GM23338 (cell line): ENCODE measurements around the gene ZBTB5. TPM values are rescaled to one million over a fixed set of nuclear protein-coding genes. Genes with fewer than 3 reads are reported as not detected.

Source experiments
- ATAC-seq: fragments of 200-7000 bp; cut with Tn5 transposase; 3 replicates; pipeline ENCODE4 v1.9.1; 2020
- DNase-seq: peaks from one replicate; pipeline ENCODE4 v3.0.0-alpha.2; 2015; ENCODE audit warnings: low spot score
- H2AFZ ChIP-seq: fragments of 200-600 bp; sonication (generic); 2 replicates; pipeline ENCODE4 v1.8.0; 2016; ENCODE audit warnings: antibody characterized with exemption, mild to moderate bottlenecking, moderate library complexity
- H3F3A ChIP-seq: fragments of 200-600 bp; sonication (generic); replicated peaks from 2 replicates; pipeline ENCODE4 v1.8.0; 2017; ENCODE audit warnings: antibody characterized with exemption, mixed run types, low read depth
- H3K27ac ChIP-seq: fragments of 200-600 bp; sonication (generic); 2 replicates; pipeline ENCODE4 v1.6.1; 2016; ENCODE audit warnings: low read depth
- H3K27me3 ChIP-seq: fragments of 200-600 bp; sonication (generic); 2 replicates; pipeline ENCODE4 v1.8.0; 2016; ENCODE audit warnings: mild to moderate bottlenecking, mixed run types, moderate library complexity; ENCODE audit not compliant: insufficient read depth
- H3K36me3 ChIP-seq: fragments of 200-600 bp; sonication (generic); 2 replicates; pipeline ENCODE4 v1.8.0; 2016; ENCODE audit warnings: mild to moderate bottlenecking; ENCODE audit not compliant: insufficient read depth
- H3K4me1 ChIP-seq: fragments of 200-600 bp; sonication (generic); 2 replicates; pipeline ENCODE4 v1.8.0; 2016; ENCODE audit warnings: mild to moderate bottlenecking, moderate library complexity; ENCODE audit not compliant: insufficient read depth
- H3K4me2 ChIP-seq: fragments of 200-600 bp; sonication (generic); 2 replicates; pipeline ENCODE4 v1.7.1; 2017; ENCODE audit warnings: mixed run types
- H3K4me3 ChIP-seq: fragments of 200-600 bp; sonication (generic); 2 replicates; pipeline ENCODE4 v1.6.1; 2016; ENCODE audit warnings: mixed run types
- H3K79me2 ChIP-seq: fragments of 200-600 bp; sonication (generic); replicated peaks from 2 replicates; pipeline ENCODE4 v1.8.0; 2017; ENCODE audit warnings: mild to moderate bottlenecking; ENCODE audit not compliant: insufficient read depth
- H3K9me2 ChIP-seq: fragments of 200-600 bp; sonication (generic); 2 replicates; pipeline ENCODE4 v1.8.0; 2017; ENCODE audit not compliant: insufficient read depth
- H4K20me1 ChIP-seq: fragments of 200-600 bp; sonication (generic); replicated peaks from 2 replicates; pipeline ENCODE4 v1.8.0; 2017; ENCODE audit warnings: mild to moderate bottlenecking; ENCODE audit not compliant: insufficient read depth
- H3K27ac Mint-ChIP-seq: 2 replicates; pipeline ENCODE4 v1.8.0; 2020; ENCODE audit warnings: inconsistent platforms, mild to moderate bottlenecking, moderate library complexity, mixed read lengths
- H3K27me3 Mint-ChIP-seq: 3 replicates; pipeline ENCODE4 v1.8.0; 2022; ENCODE audit warnings: low read depth, mild to moderate bottlenecking, moderate library complexity, mixed read lengths, inconsistent platforms; ENCODE audit not compliant: insufficient read depth, poor library complexity
- H3K36me3 Mint-ChIP-seq: 3 replicates; pipeline ENCODE4 v1.8.0; 2021; ENCODE audit warnings: low read depth, mild to moderate bottlenecking, inconsistent platforms, moderate library complexity, mixed read lengths
- H3K4me1 Mint-ChIP-seq: 3 replicates; pipeline ENCODE4 v1.8.0; 2020; ENCODE audit warnings: mild to moderate bottlenecking, inconsistent platforms, mixed read lengths
- H3K4me3 Mint-ChIP-seq: 3 replicates; pipeline ENCODE4 v1.8.0; 2021; ENCODE audit warnings: moderate library complexity, mild to moderate bottlenecking, inconsistent platforms, mixed read lengths
- H3K9me3 Mint-ChIP-seq: 3 replicates; pipeline ENCODE4 v1.8.0; 2020; ENCODE audit warnings: moderate library complexity, mild to moderate bottlenecking, inconsistent platforms, mixed read lengths
- CREB1 ChIP-seq: fragments of 250-450 bp; sonication (Bioruptor Pico); IDR thresholded peaks from 2 replicates; pipeline ENCODE4 v1.5.0; 2020; ENCODE audit warnings: low read depth, mild to moderate bottlenecking, moderate library complexity
- EZH2 ChIP-seq: fragments of 200-600 bp; sonication (generic); IDR thresholded peaks from one replicate; pipeline ENCODE4 v1.8.0; 2017; ENCODE audit warnings: antibody characterized with exemption, mild to moderate bottlenecking, low read depth; ENCODE audit not compliant: unreplicated experiment
- EZH2phosphoT487 ChIP-seq: fragments of 200-600 bp; sonication (generic); IDR thresholded peaks from one replicate; pipeline ENCODE4 v1.8.1; 2018; ENCODE audit warnings: antibody characterized with exemption; ENCODE audit not compliant: unreplicated experiment
- JUNB ChIP-seq: IDR thresholded peaks from one replicate; pipeline ENCODE4 v1.6.1; 2016; ENCODE audit warnings: antibody characterized with exemption; ENCODE audit not compliant: unreplicated experiment
- NANOG ChIP-seq: IDR thresholded peaks from 2 replicates; pipeline ENCODE4 v1.6.1; 2016; ENCODE audit warnings: antibody characterized with exemption, borderline replicate concordance
- POLR2AphosphoS5 ChIP-seq: IDR thresholded peaks from 2 replicates; pipeline ENCODE4 v1.6.1; 2016; ENCODE audit warnings: antibody characterized with exemption, low read depth
- STAT1 ChIP-seq: IDR thresholded peaks from one replicate; pipeline ENCODE4 v1.6.1; 2016; ENCODE audit warnings: antibody characterized with exemption; ENCODE audit not compliant: unreplicated experiment
- ZNF114 ChIP-seq: fragments of 250-450 bp; sonication (Bioruptor Pico); IDR thresholded peaks from 2 replicates; pipeline ENCODE4 v1.5.0; 2020; ENCODE audit warnings: mild to moderate bottlenecking, moderate library complexity
- ZNF331 ChIP-seq: fragments of 250-450 bp; sonication (Bioruptor Pico); IDR thresholded peaks from 2 replicates; pipeline ENCODE4 v1.5.0; 2020; ENCODE audit warnings: low read depth, mild to moderate bottlenecking, moderate library complexity
- polyA plus RNA-seq: library from polyadenylated mRNA; unstranded; fragments of >200 nt; fragmentation: Nextera tagmentation; extraction: Ambion mirVana; gene quantifications from 2 replicates; pipeline ENCODE4 v1.2.1, GENCODE V29; 2016
- total RNA-seq: library from RNA; depleted of rRNA; stranded (reverse); fragments of >200 nt; shearing (Covaris generic); gene quantifications from 2 replicates; pipeline ENCODE4 v1.2.3, GENCODE V29; 2014
- TF ChIP-seq, protein P1 (sequence below): IDR thresholded peaks from one replicate; pipeline ENCODE4 v1.6.1; 2018; ENCODE audit warnings: antibody characterized with exemption; ENCODE audit not compliant: unreplicated experiment
- TF ChIP-seq, protein P2 (sequence below): IDR thresholded peaks from 2 replicates; pipeline ENCODE4 v1.6.1; 2016; ENCODE audit warnings: antibody characterized with exemption
- TF ChIP-seq, protein P3 (sequence below): fragments of 250-450 bp; sonication (Bioruptor Pico); IDR thresholded peaks from 2 replicates; pipeline ENCODE4 v1.5.0; 2020; ENCODE audit warnings: mild to moderate bottlenecking, moderate library complexity
- TF ChIP-seq, protein P4 (sequence below), 2 experiments: fragments of 200-600 bp in 1 of 2; sonication (generic) in 1 of 2; conservative IDR thresholded peaks; 2 replicates each; pipeline versions ENCODE4 v1.5.1 to v1.6.1; 2016 to 2017; ENCODE audit warnings: antibody characterized with exemption in 2 of 2, low read depth in 2 of 2, mild to moderate bottlenecking in 2 of 2, moderate library complexity in 1 of 2

ZBTB5 gene
- total and polyA plus RNA-seq, 2 experiments from 2014 or later, result 2.8 to 19.5 TPM

DNA sequence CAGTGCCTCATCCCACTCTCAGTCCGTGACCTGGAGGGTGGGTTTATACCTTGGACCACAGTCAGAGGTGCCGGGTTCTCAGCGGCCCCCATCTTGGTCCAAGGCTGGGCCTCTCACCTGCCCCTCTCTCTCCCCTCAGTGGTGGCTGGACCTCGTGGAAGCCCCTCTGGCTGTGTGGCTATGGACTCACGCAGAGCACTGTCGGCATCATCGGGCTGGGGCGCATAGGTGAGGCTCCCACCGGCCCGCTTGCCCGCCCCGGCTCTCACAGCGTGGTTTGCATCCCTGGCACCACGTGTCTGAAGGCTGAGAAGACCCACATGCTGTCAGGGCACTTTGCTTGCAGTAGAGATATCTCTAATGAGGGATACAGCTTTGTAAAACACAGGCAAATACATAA is 36.9 kb downstream of the ZBTB5 start:
- H4K20me1 ChIP-seq, result peaks cover 4% of the 10 kb centered on the region; the same call in 1 of the 2 replicates
- Mint-ChIP-seq H3K27ac (no peak overlapping the region; the same call in 1 of the 2 replicates), H3K9me3 (no peaks in the 10 kb centered on the region), H3K4me1 (peaks cover 24% of the 10 kb centered on the region), H3K4me3 (no peak overlapping the region), H3K27me3 (peaks cover 6% of the 10 kb centered on the region), H3K36me3 (peaks cover 71% of the 10 kb centered on the region)
- H3K4me1 ChIP-seq, result peaks cover 2% of the 10 kb centered on the region; the same call in 1 of the 2 replicates
- 0 out of 2 replicates have a peak, but pooled peaks cover 4% of the 10 kb centered on the region for H3F3A ChIP-seq
- H3K27ac ChIP-seq, result no peak overlapping the region
- H3K4me3 ChIP-seq, result no peak overlapping the region
- DNase-seq (no peak), ATAC-seq (no peak)
- TF ChIP-seq JUNB (no peak), STAT1 (no peak), EZH2 (no peak), NANOG (no peak), ZNF114 (CRISPR knock-in tag) (no peak), POLR2AphosphoS5 (no peak), ZNF331 (no peak), CREB1 (CRISPR knock-in tag) (no peak), EZH2phosphoT487 (no peak)
- TF ChIP-seq, protein P1, sequence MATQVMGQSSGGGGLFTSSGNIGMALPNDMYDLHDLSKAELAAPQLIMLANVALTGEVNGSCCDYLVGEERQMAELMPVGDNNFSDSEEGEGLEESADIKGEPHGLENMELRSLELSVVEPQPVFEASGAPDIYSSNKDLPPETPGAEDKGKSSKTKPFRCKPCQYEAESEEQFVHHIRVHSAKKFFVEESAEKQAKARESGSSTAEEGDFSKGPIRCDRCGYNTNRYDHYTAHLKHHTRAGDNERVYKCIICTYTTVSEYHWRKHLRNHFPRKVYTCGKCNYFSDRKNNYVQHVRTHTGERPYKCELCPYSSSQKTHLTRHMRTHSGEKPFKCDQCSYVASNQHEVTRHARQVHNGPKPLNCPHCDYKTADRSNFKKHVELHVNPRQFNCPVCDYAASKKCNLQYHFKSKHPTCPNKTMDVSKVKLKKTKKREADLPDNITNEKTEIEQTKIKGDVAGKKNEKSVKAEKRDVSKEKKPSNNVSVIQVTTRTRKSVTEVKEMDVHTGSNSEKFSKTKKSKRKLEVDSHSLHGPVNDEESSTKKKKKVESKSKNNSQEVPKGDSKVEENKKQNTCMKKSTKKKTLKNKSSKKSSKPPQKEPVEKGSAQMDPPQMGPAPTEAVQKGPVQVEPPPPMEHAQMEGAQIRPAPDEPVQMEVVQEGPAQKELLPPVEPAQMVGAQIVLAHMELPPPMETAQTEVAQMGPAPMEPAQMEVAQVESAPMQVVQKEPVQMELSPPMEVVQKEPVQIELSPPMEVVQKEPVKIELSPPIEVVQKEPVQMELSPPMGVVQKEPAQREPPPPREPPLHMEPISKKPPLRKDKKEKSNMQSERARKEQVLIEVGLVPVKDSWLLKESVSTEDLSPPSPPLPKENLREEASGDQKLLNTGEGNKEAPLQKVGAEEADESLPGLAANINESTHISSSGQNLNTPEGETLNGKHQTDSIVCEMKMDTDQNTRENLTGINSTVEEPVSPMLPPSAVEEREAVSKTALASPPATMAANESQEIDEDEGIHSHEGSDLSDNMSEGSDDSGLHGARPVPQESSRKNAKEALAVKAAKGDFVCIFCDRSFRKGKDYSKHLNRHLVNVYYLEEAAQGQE, result no peak
- TF ChIP-seq, protein P2, sequence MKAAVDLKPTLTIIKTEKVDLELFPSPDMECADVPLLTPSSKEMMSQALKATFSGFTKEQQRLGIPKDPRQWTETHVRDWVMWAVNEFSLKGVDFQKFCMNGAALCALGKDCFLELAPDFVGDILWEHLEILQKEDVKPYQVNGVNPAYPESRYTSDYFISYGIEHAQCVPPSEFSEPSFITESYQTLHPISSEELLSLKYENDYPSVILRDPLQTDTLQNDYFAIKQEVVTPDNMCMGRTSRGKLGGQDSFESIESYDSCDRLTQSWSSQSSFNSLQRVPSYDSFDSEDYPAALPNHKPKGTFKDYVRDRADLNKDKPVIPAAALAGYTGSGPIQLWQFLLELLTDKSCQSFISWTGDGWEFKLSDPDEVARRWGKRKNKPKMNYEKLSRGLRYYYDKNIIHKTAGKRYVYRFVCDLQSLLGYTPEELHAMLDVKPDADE, result no peak
- TF ChIP-seq, protein P3, sequence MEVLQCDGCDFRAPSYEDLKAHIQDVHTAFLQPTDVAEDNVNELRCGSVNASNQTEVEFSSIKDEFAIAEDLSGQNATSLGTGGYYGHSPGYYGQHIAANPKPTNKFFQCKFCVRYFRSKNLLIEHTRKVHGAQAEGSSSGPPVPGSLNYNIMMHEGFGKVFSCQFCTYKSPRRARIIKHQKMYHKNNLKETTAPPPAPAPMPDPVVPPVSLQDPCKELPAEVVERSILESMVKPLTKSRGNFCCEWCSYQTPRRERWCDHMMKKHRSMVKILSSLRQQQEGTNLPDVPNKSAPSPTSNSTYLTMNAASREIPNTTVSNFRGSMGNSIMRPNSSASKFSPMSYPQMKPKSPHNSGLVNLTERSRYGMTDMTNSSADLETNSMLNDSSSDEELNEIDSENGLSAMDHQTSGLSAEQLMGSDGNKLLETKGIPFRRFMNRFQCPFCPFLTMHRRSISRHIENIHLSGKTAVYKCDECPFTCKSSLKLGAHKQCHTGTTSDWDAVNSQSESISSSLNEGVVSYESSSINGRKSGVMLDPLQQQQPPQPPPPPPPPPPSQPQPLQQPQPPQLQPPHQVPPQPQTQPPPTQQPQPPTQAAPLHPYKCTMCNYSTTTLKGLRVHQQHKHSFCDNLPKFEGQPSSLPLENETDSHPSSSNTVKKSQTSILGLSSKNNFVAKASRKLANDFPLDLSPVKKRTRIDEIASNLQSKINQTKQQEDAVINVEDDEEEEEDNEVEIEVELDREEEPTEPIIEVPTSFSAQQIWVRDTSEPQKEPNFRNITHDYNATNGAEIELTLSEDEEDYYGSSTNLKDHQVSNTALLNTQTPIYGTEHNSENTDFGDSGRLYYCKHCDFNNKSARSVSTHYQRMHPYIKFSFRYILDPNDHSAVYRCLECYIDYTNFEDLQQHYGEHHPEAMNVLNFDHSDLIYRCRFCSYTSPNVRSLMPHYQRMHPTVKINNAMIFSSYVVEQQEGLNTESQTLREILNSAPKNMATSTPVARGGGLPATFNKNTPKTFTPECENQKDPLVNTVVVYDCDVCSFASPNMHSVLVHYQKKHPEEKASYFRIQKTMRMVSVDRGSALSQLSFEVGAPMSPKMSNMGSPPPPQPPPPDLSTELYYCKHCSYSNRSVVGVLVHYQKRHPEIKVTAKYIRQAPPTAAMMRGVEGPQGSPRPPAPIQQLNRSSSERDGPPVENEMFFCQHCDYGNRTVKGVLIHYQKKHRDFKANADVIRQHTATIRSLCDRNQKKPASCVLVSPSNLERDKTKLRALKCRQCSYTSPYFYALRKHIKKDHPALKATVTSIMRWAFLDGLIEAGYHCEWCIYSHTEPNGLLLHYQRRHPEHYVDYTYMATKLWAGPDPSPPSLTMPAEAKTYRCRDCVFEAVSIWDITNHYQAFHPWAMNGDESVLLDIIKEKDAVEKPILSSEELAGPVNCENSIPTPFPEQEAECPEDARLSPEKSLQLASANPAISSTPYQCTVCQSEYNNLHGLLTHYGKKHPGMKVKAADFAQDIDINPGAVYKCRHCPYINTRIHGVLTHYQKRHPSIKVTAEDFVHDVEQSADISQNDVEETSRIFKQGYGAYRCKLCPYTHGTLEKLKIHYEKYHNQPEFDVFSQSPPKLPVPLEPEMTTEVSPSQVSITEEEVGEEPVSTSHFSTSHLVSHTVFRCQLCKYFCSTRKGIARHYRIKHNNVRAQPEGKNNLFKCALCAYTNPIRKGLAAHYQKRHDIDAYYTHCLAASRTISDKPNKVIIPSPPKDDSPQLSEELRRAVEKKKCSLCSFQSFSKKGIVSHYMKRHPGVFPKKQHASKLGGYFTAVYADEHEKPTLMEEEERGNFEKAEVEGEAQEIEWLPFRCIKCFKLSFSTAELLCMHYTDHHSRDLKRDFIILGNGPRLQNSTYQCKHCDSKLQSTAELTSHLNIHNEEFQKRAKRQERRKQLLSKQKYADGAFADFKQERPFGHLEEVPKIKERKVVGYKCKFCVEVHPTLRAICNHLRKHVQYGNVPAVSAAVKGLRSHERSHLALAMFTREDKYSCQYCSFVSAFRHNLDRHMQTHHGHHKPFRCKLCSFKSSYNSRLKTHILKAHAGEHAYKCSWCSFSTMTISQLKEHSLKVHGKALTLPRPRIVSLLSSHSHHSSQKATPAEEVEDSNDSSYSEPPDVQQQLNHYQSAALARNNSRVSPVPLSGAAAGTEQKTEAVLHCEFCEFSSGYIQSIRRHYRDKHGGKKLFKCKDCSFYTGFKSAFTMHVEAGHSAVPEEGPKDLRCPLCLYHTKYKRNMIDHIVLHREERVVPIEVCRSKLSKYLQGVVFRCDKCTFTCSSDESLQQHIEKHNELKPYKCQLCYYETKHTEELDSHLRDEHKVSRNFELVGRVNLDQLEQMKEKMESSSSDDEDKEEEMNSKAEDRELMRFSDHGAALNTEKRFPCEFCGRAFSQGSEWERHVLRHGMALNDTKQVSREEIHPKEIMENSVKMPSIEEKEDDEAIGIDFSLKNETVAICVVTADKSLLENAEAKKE (CRISPR knock-in tag), result no peak
- TF ChIP-seq, protein P4, sequence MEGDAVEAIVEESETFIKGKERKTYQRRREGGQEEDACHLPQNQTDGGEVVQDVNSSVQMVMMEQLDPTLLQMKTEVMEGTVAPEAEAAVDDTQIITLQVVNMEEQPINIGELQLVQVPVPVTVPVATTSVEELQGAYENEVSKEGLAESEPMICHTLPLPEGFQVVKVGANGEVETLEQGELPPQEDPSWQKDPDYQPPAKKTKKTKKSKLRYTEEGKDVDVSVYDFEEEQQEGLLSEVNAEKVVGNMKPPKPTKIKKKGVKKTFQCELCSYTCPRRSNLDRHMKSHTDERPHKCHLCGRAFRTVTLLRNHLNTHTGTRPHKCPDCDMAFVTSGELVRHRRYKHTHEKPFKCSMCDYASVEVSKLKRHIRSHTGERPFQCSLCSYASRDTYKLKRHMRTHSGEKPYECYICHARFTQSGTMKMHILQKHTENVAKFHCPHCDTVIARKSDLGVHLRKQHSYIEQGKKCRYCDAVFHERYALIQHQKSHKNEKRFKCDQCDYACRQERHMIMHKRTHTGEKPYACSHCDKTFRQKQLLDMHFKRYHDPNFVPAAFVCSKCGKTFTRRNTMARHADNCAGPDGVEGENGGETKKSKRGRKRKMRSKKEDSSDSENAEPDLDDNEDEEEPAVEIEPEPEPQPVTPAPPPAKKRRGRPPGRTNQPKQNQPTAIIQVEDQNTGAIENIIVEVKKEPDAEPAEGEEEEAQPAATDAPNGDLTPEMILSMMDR (conservative IDR thresholded peaks at IDR 0.05; ENCODE audit: low read depth in 2 of 2), result no peak
- H3K36me3 ChIP-seq, result peaks cover 7% of the 10 kb centered on the region; the same call in 1 of the 2 replicates
- H3K4me2 ChIP-seq, result no peak overlapping the region
- H3K79me2 ChIP-seq, result peaks cover 10% of the 10 kb centered on the region
- H2AFZ ChIP-seq, result no peak overlapping the region
- no peaks in the 10 kb centered on the region for H3K27me3 ChIP-seq
- H3K9me2 ChIP-seq, result no peaks in the 10 kb centered on the region
